Spinal cord (tissue), 10 donors: ENCODE data around the gene TMIE. TPM values are rescaled to one million over a fixed set of nuclear protein-coding genes. Genes with fewer than 3 reads are reported as not detected.
A peak's percentile ranks its signal among the peaks of the same experiment; 100 is the strongest.

Experiments used
- DNase-seq, 6 donors: peaks; one replicate each; pipeline versions ENCODE4 v3.0.0 to v3.0.0-alpha.2; 2013 to 2015; ENCODE audit warnings: low spot score in 6 of 6, low read depth in 4 of 6
- H3K27ac ChIP-seq: one replicate; pipeline ENCODE4 v1.5.1; 2013; ENCODE audit warnings: low read depth, low read length, control low read depth
- H3K27me3 ChIP-seq: one replicate; pipeline ENCODE4 v1.6.1; 2013; ENCODE audit warnings: low read length; ENCODE audit not compliant: control insufficient read depth, insufficient read depth
- H3K36me3 ChIP-seq: one replicate; pipeline ENCODE4 v1.6.1; 2013; ENCODE audit warnings: low read length; ENCODE audit not compliant: control insufficient read depth, insufficient read depth
- H3K4me1 ChIP-seq: one replicate; pipeline ENCODE4 v1.6.1; 2013; ENCODE audit warnings: low read length; ENCODE audit not compliant: control insufficient read depth, insufficient read depth
- H3K4me3 ChIP-seq: one replicate; pipeline ENCODE4 v1.5.1; 2013; ENCODE audit warnings: low read depth, low read length, control low read depth
- H3K9me3 ChIP-seq: one replicate; pipeline ENCODE4 v1.6.1; 2013; ENCODE audit warnings: low read length; ENCODE audit not compliant: control insufficient read depth, insufficient read depth
- WGBS: methylation state at CpG from one replicate; pipeline ENCODE4 v1.1.5; 2013; ENCODE audit warnings: missing lambda C conversion rate; ENCODE audit not compliant: insufficient coverage; 5-methylcytosine and 5-hydroxymethylcytosine counted together
- polyA plus RNA-seq, 2 donors: library from polyadenylated mRNA; unstranded; fragments of 120-200 nt; gene quantifications; one replicate each; pipeline ENCODE4 v1.2.1, GENCODE V29; 2013; ENCODE audit not compliant: insufficient read length in 2 of 2
- total RNA-seq, 2 donors: library from RNA; depleted of rRNA in 1 of 2; stranded (reverse); fragments of 120-200 nt in 1 of 2; fragments of >200 nt in 1 of 2; gene quantifications; one replicate each; pipeline versions ENCODE4 v1.2.3 to v1.2.4, GENCODE V29; 2013 to 2014
- donor health status: healthy.

Gene TMIE
- total and polyA plus RNA-seq, 4 donors = 1.5 to 6.8 (median 4.0) TPM

DNA sequence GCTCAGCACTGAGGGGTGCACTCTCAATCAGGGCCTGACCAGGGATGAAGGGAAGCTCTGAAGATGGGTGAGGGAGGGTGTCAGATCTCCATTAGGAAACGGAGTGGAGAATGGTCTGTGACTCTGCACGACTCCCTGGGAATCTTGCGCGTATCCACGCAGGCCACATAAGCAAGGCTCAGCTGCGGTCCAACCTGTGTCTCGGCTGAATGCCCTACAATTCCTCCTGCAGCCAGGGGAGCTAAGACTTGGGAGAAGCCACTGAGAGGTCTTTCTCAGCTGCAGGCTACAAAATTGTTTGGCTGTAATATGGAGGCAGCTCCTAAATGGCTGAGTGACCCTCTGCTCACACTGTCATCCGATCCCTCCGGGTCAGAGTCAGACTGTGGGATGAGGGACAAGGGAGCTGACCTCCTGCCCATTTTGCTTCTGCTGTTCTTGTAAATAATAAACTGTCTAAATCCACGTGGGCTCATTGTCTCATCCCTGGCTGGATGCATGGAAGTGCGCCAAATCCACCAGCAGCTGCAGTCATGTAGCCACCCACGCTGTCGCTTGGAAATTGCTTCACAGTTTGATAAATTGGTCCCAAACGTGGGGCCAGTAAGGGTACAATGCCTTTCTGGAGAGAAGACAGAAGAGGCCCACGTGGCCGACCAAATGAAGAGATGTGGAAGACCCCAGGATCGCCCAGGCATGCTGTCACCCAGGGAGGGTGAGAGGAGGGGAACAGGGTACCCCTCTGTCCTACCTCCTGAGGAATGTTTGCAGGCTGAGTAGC lies 38.2 kb upstream of the TMIE start:
- Histone ChIP-seq H3K27me3 (no peaks in the 10 kb centered on the region), H3K4me3 (no peak overlapping the region), H3K9me3 (no peaks in the 10 kb centered on the region), H3K27ac (no peak overlapping the region), H3K36me3 (no peaks in the 10 kb centered on the region), H3K4me1 (peaks cover 58% of the 10 kb centered on the region)
- peak; percentile 36 to 92 (median 52) for DNase-seq
- 19% methylated on average over 16 of the region's 17 CpGs for WGBS

DNA sequence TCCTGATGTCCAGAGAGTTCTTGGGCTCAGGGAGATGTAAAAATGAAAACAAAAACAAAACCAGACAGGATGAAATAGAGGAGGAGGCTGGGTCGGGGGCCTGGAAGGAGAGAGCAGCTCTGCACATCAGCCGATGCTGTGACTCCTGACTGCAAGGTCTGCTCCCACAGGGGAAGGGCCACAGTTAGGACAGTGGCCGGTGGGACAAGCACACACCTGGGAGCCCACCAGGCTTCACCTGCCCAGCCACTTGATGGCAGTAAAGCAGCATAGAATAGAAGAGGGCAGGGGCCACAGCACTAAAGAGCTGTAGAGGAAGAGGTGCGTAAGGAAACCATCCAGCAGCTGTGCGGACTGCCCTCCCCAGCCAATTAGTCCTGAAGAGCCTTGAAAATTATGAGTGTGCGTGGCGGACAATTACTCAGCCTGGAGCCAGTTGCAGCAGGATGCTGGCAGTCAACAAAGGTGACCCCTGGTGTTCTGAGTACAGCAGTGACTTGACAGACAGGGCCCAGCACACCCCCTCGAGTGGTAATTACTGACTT lies 37.5 kb upstream of the TMIE start:
- no peaks in the 10 kb centered on the region for H3K27me3 ChIP-seq
- peak in 1 of 6 donors; percentile 68 for DNase-seq
- no peaks in the 10 kb centered on the region for H3K9me3 ChIP-seq
- H3K4me3 ChIP-seq = no peak overlapping the region
- no peak overlapping the region for H3K27ac ChIP-seq
- no peaks in the 10 kb centered on the region for H3K36me3 ChIP-seq
- 37% methylated on average over 8 of the region's 8 CpGs for WGBS
- peaks cover 58% of the 10 kb centered on the region for H3K4me1 ChIP-seq

DNA sequence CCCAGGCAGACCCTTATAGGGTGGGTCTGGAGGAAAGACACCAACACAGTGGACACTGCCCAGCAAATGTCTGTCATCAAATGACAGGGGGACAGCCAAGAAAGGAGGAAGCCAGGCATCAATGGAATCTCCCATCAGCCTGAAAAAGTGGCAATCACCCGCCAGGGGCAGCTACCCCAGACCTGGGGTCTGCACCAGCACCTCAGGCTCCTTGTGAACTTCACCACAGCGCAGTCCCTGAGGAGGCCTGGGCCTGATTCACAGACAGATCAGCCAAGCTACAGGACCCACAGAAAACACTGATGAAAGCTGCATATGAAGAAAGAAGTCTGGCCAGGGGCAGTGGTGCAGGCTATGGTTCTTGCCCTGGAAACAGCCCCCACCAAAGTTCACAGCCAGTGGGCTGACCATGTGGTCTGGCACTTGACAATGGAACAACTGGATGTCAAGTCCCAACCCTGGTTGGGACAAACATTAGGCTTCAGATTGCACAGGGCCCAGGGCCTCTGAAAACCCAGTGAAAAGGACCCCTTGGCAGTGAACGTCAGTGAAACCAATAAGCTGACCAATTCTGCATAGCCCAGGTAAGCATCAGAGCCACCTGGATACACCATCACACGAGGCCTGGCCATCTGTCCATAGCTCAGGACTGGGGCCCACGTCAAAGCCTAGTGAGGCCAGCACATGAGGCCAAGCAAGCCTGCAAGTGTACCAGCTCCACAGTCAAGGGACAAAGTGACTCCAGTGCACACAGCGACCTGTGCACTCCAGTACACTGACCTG lies 36.8 kb upstream of the TMIE start:
- Histone ChIP-seq H3K27ac (no peak overlapping the region), H3K4me3 (no peak overlapping the region), H3K9me3 (no peaks in the 10 kb centered on the region), H3K4me1 (peaks cover 55% of the 10 kb centered on the region), H3K36me3 (no peaks in the 10 kb centered on the region), H3K27me3 (no peaks in the 10 kb centered on the region)
- no peak for DNase-seq
- WGBS = 93% methylated on average over 6 of the region's 6 CpGs

DNA sequence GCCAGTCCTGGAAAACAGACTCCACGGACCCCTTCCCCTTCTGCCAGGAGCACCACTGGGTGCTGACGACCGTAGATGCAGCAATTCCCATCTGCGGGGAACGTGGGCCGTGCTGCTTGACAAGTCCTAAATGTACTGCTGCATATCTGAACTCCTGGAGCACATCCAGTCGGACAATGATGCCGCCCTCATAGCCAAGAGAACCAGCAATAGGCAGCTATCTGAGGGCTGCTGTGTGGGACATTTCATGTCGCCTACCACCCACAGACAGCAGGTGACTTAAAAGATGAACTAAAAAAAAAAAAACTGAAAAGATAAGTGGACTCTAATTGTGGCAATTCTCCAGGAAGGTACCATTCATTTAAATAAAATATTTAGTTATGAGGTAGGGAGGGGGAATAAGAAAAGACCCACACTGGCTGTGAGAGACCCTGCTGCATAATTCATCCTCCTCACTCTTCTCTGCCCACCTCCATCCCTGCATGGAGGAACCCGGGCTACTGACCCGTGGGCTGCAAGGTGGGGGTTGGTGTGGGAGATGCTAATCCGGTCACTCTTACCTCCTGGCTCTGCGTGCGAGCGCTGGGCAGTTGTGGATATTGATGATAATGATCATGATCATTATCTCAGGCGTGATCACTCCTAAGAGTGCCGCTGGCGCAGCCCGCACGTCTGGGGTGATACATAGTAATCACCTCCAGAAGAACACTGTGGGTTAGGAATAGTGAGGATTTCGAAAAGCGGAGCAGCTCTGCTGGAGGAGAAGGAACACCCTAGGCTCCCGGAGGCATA lies 36.0 kb upstream of the TMIE start:
- Histone ChIP-seq H3K4me3 (no peak overlapping the region), H3K27me3 (no peaks in the 10 kb centered on the region), H3K9me3 (no peaks in the 10 kb centered on the region), H3K4me1 (peaks cover 49% of the 10 kb centered on the region), H3K36me3 (no peaks in the 10 kb centered on the region), H3K27ac (no peak overlapping the region)
- 78% methylated on average over 18 of the region's 23 CpGs for WGBS
- DNase-seq = peak in 1 of 6 donors; percentile 36

DNA sequence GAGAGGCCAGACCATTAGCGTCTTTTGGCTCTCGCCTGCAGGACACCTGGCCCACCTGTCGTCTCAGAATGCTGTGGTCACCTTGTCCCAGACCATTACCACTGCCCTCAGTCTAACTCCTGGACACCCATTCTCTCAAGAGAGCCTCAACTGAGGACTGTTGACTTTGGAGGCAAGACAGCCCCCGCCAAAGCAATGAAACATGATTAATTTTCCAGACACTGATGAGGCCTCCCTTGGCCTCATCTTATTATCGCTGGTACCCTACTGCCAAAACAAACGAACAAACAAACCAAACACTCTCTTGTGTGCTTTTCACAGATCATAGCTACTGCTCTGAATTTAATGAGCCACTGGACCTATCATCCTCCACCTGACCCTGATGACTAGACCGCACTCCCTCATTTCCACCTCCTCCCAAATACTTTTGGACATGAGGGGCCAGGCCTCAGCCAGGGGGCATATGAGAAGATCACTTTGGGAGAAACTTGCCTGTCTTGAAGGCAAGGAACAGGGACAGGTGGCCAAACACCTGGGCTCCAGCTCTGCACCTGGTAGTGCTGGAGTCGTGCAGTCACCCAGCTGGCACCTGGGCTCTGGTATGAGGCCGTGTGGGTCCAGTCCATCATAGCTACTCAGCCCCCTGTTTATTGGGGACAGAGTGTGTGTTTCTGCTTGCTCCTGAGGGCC lies 35.3 kb upstream of the TMIE start:
- WGBS = 68% methylated on average over 9 of the region's 9 CpGs
- H3K27me3 ChIP-seq = no peaks in the 10 kb centered on the region
- peak in 1 of 6 donors; percentile 14 for DNase-seq
- no peaks in the 10 kb centered on the region for H3K36me3 ChIP-seq
- H3K9me3 ChIP-seq = no peaks in the 10 kb centered on the region
- peaks cover 42% of the 10 kb centered on the region for H3K4me1 ChIP-seq
- no peak overlapping the region for H3K4me3 ChIP-seq
- H3K27ac ChIP-seq = no peak overlapping the region

DNA sequence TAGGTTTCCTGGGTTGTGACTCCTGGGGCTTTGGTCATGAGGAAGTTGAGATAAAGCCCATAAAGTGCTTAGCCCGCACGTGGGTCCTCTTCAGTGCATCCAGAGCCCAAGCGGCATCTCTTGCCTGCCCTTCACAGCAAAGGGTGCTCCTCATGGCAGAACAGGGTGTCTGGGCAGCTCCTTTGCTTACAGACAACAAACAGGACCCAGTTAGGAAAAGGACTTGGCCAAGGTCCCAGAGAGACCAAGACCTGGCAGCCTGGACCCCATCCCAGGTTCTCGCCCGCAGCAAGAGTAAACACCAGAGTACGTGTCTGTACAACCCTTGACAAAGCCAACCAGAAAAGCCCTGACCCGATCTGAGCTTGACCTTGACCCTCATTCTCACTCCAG lies 34.7 kb upstream of the TMIE start:
- Histone ChIP-seq H3K27me3 (no peaks in the 10 kb centered on the region), H3K36me3 (no peaks in the 10 kb centered on the region), H3K27ac (no peak overlapping the region), H3K4me1 (peaks cover 39% of the 10 kb centered on the region), H3K9me3 (no peaks in the 10 kb centered on the region), H3K4me3 (no peak overlapping the region)
- WGBS = 56% methylated on average over 7 of the region's 7 CpGs
- no peak for DNase-seq

DNA sequence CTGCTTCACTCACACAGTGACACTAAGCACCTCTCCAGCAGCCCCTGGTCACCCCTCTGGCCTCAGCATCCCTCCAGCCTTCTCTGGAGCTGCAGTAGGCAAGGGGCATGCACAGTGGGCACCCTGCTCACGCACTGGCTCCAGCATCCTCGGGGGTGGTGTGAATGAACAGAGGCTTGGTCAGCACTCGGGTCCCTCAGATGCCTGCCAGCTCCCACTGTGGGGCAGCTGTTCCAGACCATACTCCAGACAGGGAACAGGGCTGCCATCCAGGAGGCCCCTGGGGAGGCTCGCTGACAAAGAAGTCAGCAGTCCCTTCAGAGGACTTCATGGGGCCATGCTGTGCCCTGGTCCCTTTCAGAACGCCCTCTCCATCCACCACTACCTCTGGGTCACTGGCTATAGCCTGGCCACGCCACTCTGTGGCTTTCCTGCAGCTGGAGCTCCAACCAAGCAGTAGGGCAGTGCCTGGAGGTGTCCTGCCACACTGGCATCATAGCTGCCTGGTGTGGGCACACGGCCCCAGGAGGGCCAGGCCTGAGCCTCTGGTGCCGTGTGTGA lies 34.1 kb upstream of the TMIE start:
- peaks cover 35% of the 10 kb centered on the region for H3K4me1 ChIP-seq
- no peak overlapping the region for H3K4me3 ChIP-seq
- no peaks in the 10 kb centered on the region for H3K9me3 ChIP-seq
- DNase-seq = no peak
- WGBS = 74% methylated on average over 8 of the region's 8 CpGs
- no peak overlapping the region for H3K27ac ChIP-seq
- H3K27me3 ChIP-seq = no peaks in the 10 kb centered on the region
- no peaks in the 10 kb centered on the region for H3K36me3 ChIP-seq

DNA sequence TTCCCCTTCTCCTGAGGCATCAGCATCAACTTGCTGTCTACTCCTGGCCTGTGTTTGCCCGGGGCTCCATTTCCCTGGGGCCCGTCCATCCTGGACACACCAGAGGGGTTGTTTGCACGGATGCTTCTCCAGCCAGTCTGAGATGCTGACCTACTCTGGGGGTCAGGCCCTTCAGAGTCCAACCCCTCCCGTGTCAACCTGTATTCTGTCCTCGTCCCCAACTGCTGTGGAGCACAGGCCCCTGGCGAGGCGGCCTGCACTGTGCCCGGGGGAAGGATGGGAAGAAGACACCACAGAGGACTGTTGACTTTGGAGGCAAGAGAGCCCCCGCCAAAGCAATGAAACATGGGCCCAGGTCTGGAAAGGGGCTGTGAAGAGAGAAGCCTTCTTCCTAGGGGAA lies 33.5 kb upstream of the TMIE start:
- no peak for DNase-seq
- 95% methylated on average over 9 of the region's 9 CpGs for WGBS

DNA sequence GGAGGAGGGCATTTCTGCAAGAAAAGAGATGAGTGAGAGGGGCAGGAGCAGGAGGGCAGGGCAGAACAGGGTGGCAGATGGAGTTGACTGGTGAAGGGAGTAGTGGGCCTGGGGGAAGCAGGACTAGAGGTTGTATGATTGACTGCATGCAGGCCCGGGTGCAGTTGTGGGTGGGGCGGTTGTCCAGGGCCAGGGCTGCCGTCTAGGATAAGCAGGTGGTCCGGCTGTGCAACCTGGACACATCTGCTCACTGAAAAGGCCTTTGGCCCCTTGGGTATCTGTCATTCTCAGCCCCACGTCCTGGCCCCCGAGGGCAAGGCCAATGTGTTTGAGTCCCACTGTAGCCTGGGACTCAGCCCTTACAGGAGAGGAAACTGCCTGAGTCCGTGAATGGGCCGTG lies 33.1 kb upstream of the TMIE start:
- WGBS = 76% methylated on average over 8 of the region's 8 CpGs
- H3K4me3 ChIP-seq = no peak overlapping the region
- no peak overlapping the region for H3K27ac ChIP-seq
- no peak for DNase-seq
- H3K9me3 ChIP-seq = no peaks in the 10 kb centered on the region
- H3K4me1 ChIP-seq = peaks cover 25% of the 10 kb centered on the region
- H3K36me3 ChIP-seq = no peaks in the 10 kb centered on the region
- no peaks in the 10 kb centered on the region for H3K27me3 ChIP-seq

More for the DNA sequence above, 33.5 kb upstream of the TMIE start:
- H3K4me1 ChIP-seq = peaks cover 30% of the 10 kb centered on the region
- no peak overlapping the region for H3K27ac ChIP-seq
- no peaks in the 10 kb centered on the region for H3K9me3 ChIP-seq
- H3K27me3 ChIP-seq = no peaks in the 10 kb centered on the region
- no peak overlapping the region for H3K4me3 ChIP-seq
- H3K36me3 ChIP-seq = no peaks in the 10 kb centered on the region
